C4-2B (cell line): ENCODE measurements around the gene GNAL.
A peak's percentile ranks its signal among the peaks of the same experiment; 100 is the strongest.

ENCODE experiments used
- H3K27ac ChIP-seq: fragments of 450-650 bp; 2 replicates; pipeline ENCODE4 v1.5.1; 2017
- ZFX ChIP-seq: fragments of 450-650 bp; IDR thresholded peaks from 2 replicates; pipeline ENCODE4 v1.6.1; 2017
- TF ChIP-seq, protein P1 (sequence below): fragments of 450-650 bp; conservative IDR thresholded peaks from 2 replicates; pipeline ENCODE4 v1.5.1; 2017; ENCODE audit warnings: mild to moderate bottlenecking

GNAL gene

DNA sequence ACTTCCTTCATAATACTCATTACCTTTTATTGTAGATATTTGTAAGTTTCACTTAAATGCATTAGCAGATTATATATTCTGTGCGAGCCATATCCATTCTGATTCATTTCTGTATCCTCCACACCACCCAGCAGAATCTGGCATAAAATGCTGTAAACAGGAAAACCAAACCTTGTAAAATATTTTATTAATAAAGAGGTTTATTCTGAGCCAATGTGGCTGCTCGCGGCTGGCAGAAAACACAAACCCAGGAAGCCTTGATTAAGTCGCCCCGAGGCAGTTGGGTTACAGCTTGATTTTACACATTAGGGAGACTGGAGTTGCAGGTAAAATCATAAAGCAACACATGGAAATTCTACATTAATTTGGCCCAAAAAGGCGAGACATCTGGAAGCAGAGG, 40.5 kb downstream of the GNAL start:
- TF ChIP-seq, protein P1, sequence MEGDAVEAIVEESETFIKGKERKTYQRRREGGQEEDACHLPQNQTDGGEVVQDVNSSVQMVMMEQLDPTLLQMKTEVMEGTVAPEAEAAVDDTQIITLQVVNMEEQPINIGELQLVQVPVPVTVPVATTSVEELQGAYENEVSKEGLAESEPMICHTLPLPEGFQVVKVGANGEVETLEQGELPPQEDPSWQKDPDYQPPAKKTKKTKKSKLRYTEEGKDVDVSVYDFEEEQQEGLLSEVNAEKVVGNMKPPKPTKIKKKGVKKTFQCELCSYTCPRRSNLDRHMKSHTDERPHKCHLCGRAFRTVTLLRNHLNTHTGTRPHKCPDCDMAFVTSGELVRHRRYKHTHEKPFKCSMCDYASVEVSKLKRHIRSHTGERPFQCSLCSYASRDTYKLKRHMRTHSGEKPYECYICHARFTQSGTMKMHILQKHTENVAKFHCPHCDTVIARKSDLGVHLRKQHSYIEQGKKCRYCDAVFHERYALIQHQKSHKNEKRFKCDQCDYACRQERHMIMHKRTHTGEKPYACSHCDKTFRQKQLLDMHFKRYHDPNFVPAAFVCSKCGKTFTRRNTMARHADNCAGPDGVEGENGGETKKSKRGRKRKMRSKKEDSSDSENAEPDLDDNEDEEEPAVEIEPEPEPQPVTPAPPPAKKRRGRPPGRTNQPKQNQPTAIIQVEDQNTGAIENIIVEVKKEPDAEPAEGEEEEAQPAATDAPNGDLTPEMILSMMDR = no peak
- TF ChIP-seq ZFX = no peak
- no peak overlapping the region for H3K27ac ChIP-seq

DNA sequence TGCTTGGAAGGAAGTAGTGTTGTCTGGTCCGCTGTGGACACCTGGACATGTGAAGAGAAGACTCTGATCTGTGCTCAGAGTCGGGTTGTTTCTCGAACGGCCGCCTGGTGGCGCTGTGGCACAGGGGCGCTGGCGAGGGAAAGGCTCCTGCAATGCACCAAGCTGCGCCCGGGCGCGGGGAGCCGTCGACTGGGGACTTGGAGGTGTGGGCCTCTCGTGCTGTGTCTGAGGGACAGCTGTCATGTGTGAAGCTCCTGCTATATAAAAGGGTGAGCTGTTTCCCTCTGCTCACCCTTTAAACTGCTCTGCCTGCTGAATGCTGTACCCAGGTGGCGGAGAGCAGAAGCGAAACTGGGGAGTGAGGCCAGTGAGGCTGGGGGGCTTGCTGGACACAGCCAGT, 44.0 kb downstream of the GNAL start:
- H3K27ac ChIP-seq = no peak overlapping the region
- TF ChIP-seq ZFX = no peak
- TF ChIP-seq, protein P1 = peak; percentile 98

DNA sequence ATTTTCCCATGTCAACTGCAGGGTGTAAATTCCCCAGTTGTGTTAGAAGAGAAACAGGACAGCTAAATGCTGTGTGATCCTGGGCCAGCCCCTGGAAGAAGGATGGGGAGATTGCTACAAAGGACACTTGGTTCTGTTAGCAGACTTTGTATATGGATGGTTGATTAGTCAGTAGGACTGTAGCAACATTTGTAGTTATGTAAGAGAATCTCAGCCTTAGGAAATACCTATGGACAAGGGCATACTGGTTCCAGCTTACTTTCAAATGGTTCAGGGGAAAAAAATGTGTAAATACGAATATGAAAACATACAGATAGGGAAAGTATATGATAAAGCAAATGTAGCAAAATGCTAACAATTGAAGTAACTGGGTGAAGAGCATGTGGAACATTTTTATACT, 47.6 kb downstream of the GNAL start:
- H3K27ac ChIP-seq = no peak overlapping the region
- TF ChIP-seq, protein P1 = no peak
- no peak for TF ChIP-seq ZFX

DNA sequence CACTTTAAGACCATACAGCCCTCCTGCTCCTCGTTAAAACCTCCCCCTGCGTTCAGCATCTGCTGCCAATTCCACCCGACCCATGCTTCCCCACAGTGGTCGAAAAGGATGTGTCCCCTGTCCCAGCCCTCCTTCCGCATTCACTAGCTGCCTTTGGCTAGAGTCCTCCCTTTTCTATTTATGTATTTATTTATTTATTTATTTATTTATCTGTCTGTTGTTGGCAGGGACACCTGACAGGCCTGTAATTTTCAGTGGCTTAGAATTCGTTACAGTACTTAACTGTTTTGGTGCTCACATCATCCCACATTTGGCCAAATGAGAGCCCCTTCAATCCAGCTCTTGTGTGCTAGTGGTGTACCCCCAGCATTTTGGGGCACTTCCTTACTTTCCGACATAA, 50.8 kb downstream of the GNAL start:
- H3K27ac ChIP-seq = no peak overlapping the region
- no peak for TF ChIP-seq ZFX
- TF ChIP-seq, protein P1 = no peak

DNA sequence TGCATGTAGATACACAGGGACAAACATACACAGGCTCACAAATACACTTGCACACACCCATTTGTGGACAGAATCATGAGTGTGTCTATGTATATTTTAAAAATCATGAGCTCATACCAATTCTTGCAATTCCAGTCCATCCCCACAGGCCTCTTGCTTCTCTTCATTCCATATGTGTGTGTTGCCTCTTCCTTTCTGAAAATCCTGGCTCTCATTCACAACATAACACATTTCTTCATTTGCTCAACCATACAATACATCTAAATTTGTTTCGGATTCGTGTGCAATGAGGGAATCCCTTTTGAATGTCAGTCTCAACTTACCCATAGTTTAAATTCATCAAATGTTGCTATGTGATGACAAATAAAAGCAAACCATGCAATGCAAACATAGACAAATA, 51.4 kb downstream of the GNAL start:
- no peak for TF ChIP-seq ZFX
- TF ChIP-seq, protein P1 = no peak

DNA sequence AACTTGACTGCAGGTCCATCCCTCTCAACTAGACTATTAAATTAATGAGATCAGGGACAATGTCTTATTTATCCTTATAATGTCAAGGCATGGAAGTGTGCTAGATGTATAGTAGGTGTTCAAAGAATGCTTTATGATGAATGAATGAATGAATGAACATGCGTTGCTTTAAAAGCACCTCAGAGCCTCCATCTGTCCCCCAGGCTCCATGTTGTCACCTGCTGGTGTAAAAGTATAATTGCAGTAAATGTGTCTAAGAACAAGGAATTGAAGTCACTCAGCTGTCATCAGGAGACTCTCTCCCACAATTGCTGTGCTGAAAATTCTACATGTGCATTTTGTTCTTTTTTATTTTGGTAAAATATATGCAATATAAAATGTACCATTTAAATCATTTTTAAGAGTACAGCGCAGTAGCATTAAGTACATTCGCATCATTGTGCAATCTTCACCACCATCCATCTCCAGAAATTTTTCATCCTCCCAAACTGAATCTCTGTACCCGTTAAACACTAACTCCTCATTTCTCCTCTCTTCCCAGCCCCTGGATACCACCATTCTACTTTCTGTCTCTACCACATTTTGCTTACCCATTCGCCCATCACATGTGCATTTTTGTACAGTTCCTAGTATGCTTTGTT, 52.6 kb downstream of the GNAL start:
- no peak for TF ChIP-seq ZFX
- TF ChIP-seq, protein P1 = peak; percentile 86
- H3K27ac ChIP-seq = no peak overlapping the region

More for the DNA sequence above, 51.4 kb downstream of the GNAL start:
- H3K27ac ChIP-seq = no peak overlapping the region

DNA sequence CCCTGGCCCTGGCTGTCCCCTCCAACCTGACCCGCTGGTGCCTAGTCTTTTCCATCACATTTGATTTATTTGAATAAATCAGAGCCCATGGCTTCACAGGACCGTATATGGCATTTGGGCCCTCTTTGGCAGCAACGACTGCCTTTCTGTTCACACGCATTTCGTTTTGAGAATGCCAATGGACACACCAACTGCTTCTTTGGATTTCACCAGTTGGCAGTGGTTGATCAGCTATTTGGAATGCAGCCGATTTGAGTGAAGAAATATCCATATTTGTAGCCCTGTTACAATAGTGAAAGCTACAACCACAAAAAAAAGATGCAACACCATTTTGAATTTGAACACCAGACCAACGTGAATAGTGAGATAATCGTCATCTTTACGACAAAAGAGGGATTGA, 56.5 kb downstream of the GNAL start:
- no peak overlapping the region for H3K27ac ChIP-seq
- TF ChIP-seq, protein P1 = no peak
- TF ChIP-seq ZFX = no peak
